ENCODE measurements around the gene MKNK2.

GRCh38 chr19:2040647-2041432, 10.2 kb downstream of the MKNK2 start:
- TF ChIP-seq POLR2AphosphoS5 (IDR thresholded peaks at IDR 0.05) (no peak), CTCF (IDR thresholded peaks at IDR 0.05; ENCODE audit: poor library complexity, severe bottlenecking) (no peak), RAD21 (conservative IDR thresholded peaks at IDR 0.05) (no peak)
